SK-N-SH treated with all-trans-retinoic acid at 6 μM for 48 hours (cell line): ENCODE data around the gene RNASE7.

Experiments used
- ATAC-seq: fragments of 200-7000 bp; cut with Tn5 transposase; 3 replicates; pipeline ENCODE4 v1.9.1; 2020; ENCODE audit warnings: mild to moderate bottlenecking, moderate library complexity
- ARNTL ChIP-seq: fragments of 450-650 bp; formaldehyde crosslinking; IDR thresholded peaks from 2 replicates; pipeline ENCODE4 v1.5.0; 2020; ENCODE audit warnings: low read depth, mild to moderate bottlenecking, moderate library complexity, borderline replicate concordance
- ESRRG ChIP-seq: fragments of 250-450 bp; sonication (Bioruptor Pico); IDR thresholded peaks from 2 replicates; pipeline ENCODE4 v1.6.1; 2021; ENCODE audit warnings: mild to moderate bottlenecking
- ISL1 ChIP-seq: fragments of 250-450 bp; sonication (Bioruptor Pico); IDR thresholded peaks from 2 replicates; pipeline ENCODE4 v2.1.2; 2022; ENCODE audit warnings: mild to moderate bottlenecking, moderate library complexity
- OSR1 ChIP-seq: fragments of 250-450 bp; sonication (Bioruptor Pico); IDR thresholded peaks from 2 replicates; pipeline ENCODE4 v1.8.0; 2022; ENCODE audit warnings: moderate library complexity, mild to moderate bottlenecking, inconsistent platforms
- PPARA ChIP-seq: fragments of 250-450 bp; sonication (Bioruptor Pico); IDR thresholded peaks from 2 replicates; pipeline ENCODE4 v1.5.0; 2020; ENCODE audit warnings: mild to moderate bottlenecking, borderline replicate concordance
- RARB ChIP-seq: fragments of 250-450 bp; sonication (Bioruptor Pico); IDR thresholded peaks from 2 replicates; pipeline ENCODE4 v1.8.0; 2021; ENCODE audit warnings: mild to moderate bottlenecking, moderate library complexity
- SNAI2 ChIP-seq: fragments of 250-450 bp; sonication (Bioruptor Pico); IDR thresholded peaks from 2 replicates; pipeline ENCODE4 v1.5.0; 2020; ENCODE audit warnings: mild to moderate bottlenecking, moderate library complexity
- TOX ChIP-seq: fragments of 250-450 bp; sonication (Bioruptor Pico); IDR thresholded peaks from 2 replicates; pipeline ENCODE4 v1.8.0; 2021; ENCODE audit warnings: mild to moderate bottlenecking, moderate library complexity, borderline replicate concordance
- ZC3H10 ChIP-seq: fragments of 250-450 bp; sonication (Bioruptor Pico); IDR thresholded peaks from 2 replicates; pipeline ENCODE4 v1.5.1; 2021; ENCODE audit warnings: mild to moderate bottlenecking, moderate library complexity
- ZFP3 ChIP-seq: fragments of 250-450 bp; sonication (Bioruptor Pico); IDR thresholded peaks from 2 replicates; pipeline ENCODE4 v1.5.0; 2020; ENCODE audit warnings: mild to moderate bottlenecking, moderate library complexity
- ZFP30 ChIP-seq: fragments of 450-650 bp; formaldehyde crosslinking; IDR thresholded peaks from 2 replicates; pipeline ENCODE4 v1.5.0; 2022; ENCODE audit warnings: mild to moderate bottlenecking, moderate library complexity
- ZNF70 ChIP-seq: fragments of 450-650 bp; formaldehyde crosslinking; IDR thresholded peaks from 2 replicates; pipeline ENCODE4 v1.5.0; 2020; ENCODE audit warnings: mild to moderate bottlenecking, moderate library complexity
- TF ChIP-seq, protein P1 (sequence below): fragments of 250-450 bp; sonication (Bioruptor Pico); IDR thresholded peaks from 2 replicates; pipeline ENCODE4 v1.5.1; 2021; ENCODE audit warnings: mild to moderate bottlenecking, moderate library complexity
- TF ChIP-seq, protein P2 (sequence below): fragments of 250-450 bp; sonication (Bioruptor Pico); IDR thresholded peaks from 2 replicates; pipeline ENCODE4 v1.5.1; 2020; ENCODE audit warnings: low read depth, mild to moderate bottlenecking, moderate library complexity
- TF ChIP-seq, protein P3 (sequence below): fragments of 250-450 bp; sonication (Bioruptor Pico); IDR thresholded peaks from 2 replicates; pipeline ENCODE4 v1.5.0; 2020; ENCODE audit warnings: mild to moderate bottlenecking, moderate library complexity

The RNASE7 gene

DNA sequence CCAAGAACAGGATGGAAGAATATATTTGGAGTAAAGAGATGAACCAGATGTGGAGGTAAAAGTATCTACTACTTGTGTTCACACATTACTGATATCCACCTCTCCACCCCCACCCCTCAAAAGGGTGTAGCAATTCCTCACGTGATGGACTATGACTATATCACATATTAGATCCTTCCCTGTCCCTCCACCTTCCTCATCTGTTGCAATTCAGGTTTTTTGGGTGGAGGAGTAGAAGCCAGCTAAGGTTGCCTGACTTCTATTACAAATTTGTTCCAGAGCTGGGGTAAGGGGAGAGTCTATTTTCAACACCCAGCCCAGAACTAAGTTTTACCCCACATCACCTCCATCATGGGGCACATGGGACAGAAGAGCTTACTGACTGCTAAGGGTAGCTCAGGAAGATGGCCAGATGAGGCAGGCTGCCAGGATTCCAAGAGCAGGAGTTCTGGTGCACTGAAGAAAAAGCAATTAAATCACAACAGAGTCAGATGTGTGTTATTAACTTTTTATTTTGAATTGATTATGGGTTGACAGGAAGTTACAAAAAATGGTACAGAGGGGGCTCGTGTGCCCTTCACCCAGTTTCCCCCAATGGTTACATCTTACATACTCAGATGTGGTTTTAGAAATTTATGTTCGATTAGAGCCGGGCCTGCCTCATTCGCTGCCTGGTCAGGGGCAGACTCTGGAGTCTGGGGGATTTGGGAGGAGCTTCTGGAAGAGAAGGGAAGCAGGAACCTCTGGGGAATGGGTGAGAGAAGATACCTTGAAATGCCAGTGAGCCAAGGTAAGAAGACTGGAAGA lies 9.6 kb upstream of the RNASE7 start (continued):
- TF ChIP-seq, protein P1, sequence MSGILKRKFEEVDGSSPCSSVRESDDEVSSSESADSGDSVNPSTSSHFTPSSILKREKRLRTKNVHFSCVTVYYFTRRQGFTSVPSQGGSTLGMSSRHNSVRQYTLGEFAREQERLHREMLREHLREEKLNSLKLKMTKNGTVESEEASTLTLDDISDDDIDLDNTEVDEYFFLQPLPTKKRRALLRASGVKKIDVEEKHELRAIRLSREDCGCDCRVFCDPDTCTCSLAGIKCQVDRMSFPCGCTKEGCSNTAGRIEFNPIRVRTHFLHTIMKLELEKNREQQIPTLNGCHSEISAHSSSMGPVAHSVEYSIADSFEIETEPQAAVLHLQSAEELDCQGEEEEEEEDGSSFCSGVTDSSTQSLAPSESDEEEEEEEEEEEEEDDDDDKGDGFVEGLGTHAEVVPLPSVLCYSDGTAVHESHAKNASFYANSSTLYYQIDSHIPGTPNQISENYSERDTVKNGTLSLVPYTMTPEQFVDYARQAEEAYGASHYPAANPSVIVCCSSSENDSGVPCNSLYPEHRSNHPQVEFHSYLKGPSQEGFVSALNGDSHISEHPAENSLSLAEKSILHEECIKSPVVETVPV = no peak
- TF ChIP-seq, protein P2, sequence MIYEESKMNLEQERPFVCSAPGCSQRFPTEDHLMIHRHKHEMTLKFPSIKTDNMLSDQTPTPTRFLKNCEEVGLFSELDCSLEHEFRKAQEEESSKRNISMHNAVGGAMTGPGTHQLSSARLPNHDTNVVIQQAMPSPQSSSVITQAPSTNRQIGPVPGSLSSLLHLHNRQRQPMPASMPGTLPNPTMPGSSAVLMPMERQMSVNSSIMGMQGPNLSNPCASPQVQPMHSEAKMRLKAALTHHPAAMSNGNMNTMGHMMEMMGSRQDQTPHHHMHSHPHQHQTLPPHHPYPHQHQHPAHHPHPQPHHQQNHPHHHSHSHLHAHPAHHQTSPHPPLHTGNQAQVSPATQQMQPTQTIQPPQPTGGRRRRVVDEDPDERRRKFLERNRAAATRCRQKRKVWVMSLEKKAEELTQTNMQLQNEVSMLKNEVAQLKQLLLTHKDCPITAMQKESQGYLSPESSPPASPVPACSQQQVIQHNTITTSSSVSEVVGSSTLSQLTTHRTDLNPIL (CRISPR knock-in tag) = no peak
- no peak for TF ChIP-seq RARB (CRISPR knock-in tag)
- TF ChIP-seq PPARA (CRISPR knock-in tag) = no peak

DNA sequence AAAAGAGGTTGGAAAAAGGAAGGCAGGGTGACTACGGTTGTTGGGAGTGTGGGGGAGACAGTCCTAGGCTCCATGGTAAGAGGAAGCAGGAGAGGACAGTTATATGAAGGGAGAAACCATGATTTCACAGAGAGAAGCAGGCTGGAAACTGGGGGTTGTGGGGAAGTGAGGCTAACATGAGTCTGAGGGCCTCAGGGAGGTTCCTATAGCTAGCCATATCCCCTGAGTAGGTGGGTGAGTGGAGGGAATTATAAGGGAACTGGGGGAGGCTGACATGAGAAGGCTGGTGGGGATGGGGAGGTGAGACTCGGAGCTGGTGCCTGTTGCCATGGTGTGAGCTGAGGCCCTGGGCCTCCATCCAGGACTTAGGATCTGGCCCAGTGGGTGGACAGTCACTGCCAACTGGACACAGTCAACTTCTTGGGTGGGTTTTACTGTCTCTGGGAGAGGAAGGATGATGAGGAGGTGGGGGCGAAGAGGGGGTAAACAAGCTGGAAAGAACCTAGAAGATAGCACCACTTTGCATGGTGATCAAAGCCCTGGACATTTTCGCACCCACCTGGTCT lies 8.9 kb upstream of the RNASE7 start:
- TF ChIP-seq OSR1 (CRISPR knock-in tag) (no peak), ESRRG (CRISPR knock-in tag) (no peak)
- ATAC-seq = no peak

DNA sequence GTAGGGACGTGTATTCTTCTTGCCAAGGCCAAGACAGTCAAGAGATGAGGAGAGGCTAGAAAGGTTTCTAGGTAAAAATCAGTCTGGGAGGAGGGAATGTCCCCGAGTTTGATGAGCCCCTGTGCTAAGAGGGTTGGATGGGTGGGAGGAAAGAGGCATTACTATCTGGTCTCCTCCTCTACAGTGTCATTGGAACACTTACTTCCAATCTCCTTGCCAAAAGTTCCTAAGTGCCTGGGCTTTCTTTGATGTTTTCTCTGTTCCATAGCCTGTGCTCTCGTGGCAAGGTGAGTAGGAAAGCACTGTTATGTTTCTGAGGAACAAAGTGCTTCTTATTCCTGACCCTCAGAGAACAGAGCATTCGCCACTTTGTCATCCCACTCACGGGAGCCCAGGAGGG lies 7.5 kb upstream of the RNASE7 start, which contains the start of gene RNASE13:
TSS of gene RNASE13 (minus strand) at position 101 of the 400 bp plus-strand sequence. CDS start 519 bp downstream, outside the sequence.
- no peak for ATAC-seq
- TF ChIP-seq, protein P3, sequence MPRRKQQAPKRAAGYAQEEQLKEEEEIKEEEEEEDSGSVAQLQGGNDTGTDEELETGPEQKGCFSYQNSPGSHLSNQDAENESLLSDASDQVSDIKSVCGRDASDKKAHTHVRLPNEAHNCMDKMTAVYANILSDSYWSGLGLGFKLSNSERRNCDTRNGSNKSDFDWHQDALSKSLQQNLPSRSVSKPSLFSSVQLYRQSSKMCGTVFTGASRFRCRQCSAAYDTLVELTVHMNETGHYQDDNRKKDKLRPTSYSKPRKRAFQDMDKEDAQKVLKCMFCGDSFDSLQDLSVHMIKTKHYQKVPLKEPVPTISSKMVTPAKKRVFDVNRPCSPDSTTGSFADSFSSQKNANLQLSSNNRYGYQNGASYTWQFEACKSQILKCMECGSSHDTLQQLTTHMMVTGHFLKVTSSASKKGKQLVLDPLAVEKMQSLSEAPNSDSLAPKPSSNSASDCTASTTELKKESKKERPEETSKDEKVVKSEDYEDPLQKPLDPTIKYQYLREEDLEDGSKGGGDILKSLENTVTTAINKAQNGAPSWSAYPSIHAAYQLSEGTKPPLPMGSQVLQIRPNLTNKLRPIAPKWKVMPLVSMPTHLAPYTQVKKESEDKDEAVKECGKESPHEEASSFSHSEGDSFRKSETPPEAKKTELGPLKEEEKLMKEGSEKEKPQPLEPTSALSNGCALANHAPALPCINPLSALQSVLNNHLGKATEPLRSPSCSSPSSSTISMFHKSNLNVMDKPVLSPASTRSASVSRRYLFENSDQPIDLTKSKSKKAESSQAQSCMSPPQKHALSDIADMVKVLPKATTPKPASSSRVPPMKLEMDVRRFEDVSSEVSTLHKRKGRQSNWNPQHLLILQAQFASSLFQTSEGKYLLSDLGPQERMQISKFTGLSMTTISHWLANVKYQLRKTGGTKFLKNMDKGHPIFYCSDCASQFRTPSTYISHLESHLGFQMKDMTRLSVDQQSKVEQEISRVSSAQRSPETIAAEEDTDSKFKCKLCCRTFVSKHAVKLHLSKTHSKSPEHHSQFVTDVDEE (CRISPR knock-in tag) = no peak
- TF ChIP-seq, protein P1 = no peak
- no peak for TF ChIP-seq ISL1 (CRISPR knock-in tag)
- no peak for TF ChIP-seq PPARA (CRISPR knock-in tag)
- no peak for TF ChIP-seq ZNF70 (CRISPR knock-in tag)
- TF ChIP-seq, protein P2 (CRISPR knock-in tag) = no peak
- TF ChIP-seq ARNTL = no peak
- TF ChIP-seq, all 23 proteins: peak for 0

DNA sequence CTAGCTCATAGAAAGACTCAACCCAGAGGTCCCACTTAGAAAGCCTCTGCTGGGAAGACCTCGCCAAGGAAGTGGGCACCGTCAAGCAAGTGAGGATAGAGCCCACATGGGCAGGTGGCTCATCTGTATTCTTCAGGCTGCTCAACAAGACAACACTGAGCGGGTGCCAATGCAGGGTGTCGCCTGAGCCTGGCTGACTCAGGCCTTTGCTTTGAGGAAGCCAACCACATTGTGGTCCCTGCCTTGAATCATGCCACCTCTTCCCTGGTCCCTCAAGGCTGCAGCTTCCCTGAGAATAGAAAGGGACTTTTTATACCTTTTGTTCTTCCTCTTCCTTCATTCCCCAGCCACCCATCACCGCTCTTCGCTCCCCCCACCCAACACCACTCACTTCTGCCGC lies 5.4 kb upstream of the RNASE7 start:
- TF ChIP-seq TOX (no peak), ZFP30 (CRISPR knock-in tag) (no peak), SNAI2 (CRISPR knock-in tag) (no peak), ZFP3 (CRISPR knock-in tag) (no peak), ZC3H10 (CRISPR knock-in tag) (no peak)
- TF ChIP-seq, protein P2 (CRISPR knock-in tag) = no peak
- no peak for ATAC-seq
